Stimulated activated CD4-positive, alpha-beta T cell treated with anti-CD3 and anti-CD28 coated beads, Interleukin-4, amount 100 ng/mL, for 1 hour (primary cell): ENCODE measurements around the gene DOC2B.
A peak's percentile ranks its signal among the peaks of the same experiment; 100 is the strongest.

Experiments used
- DNase-seq: peaks from one replicate; pipeline ENCODE4 v3.0.0-alpha.2; 2020

Gene DOC2B

DNA sequence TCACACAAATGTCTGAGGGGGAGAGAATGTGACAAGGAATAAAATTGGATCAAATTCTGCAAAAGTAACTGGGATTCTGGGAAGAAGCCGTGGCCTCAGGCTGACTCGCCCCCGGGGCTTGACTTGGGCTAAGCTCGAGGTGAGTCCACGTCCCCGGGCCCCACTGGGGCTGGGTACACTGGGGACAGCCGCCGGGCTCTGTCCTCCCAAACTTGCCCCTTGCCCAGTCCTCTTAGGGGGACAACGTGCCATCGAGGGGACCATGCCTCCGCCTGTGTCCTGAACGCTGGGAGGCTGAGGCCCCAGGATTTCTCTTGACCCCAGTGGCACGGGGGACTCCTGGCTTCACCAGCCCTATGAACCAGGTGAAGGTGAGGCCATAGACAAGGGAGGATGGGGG lies 21.1 kb downstream of the DOC2B start:
- no peak for DNase-seq

DNA sequence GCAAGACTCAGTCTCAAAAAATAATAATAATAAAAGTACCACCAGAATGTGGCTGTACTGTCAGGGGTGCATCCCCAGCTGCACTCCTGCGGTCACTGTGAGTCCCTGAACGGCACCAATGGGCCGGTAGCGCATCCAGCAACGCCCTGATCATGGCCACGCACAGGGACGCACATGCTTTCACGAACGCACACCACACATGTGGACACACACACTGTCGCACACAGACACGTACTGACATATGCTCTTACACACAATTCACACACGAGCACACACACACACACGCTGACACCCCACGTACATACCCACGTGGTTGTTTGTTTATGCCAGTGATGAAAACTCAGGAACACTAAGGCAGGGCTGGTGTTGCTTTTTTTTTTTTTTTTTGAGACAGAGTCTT lies 21.8 kb downstream of the DOC2B start:
- DNase-seq, result no peak

DNA sequence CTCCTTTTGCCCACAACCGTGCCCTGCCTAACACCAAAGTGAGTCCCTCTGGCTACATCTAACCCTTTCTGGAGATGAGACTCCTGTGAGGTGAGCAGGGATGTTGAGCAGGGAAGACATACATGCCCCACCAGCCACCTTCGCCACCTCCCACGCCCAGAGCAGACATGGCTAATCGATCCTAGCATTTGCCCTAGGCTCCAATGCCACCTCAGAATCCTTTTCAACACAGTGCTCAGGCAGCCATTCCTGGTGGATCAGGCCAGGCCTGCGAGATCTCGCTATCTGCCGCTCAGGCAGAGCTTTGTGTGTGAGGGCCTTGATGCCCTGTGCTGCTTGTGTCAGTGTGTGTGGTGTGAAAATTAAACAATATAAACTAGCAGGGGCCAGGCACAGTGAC lies 23.1 kb downstream of the DOC2B start:
- no peak for DNase-seq

DNA sequence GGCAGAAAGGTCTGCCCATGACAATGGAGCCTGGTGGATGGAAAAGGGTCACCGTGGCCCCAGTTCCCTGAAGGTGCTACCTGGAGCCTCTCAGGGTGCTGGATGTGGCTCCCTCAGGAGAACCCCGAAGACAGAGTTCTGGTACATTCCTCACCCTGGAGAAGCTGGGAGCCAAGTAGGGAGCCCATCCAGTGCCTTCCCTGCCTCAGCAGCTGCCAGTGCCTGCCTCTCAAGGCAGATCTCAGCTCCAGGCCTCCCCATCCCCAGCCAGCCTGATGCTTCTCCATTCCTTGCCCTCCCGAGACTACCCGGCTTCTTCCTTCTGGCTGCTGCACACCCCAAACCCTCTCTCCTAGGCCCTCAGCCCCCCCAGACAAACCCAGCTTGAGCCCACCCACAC lies 23.5 kb downstream of the DOC2B start:
- DNase-seq, result no peak

DNA sequence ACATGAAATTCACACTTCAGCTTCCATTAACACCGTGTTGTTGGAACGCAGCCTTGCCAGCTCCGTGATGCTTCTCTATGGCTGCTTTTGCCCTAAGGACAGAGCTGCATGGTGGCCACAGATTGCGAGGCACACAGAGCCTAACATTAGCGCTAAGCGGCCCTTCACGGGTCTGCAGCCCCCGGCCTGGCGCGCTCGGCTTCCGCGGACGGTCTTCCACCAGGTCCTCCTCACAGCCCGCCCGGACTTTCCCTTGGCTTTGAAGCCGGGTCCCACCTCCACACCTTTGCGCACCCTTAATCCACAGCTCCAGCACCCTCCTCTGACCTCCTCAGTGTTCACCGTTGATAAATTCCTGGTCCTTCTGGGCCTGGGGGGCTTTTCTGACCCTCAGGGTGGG lies 24.5 kb downstream of the DOC2B start:
- DNase-seq, result no peak

DNA sequence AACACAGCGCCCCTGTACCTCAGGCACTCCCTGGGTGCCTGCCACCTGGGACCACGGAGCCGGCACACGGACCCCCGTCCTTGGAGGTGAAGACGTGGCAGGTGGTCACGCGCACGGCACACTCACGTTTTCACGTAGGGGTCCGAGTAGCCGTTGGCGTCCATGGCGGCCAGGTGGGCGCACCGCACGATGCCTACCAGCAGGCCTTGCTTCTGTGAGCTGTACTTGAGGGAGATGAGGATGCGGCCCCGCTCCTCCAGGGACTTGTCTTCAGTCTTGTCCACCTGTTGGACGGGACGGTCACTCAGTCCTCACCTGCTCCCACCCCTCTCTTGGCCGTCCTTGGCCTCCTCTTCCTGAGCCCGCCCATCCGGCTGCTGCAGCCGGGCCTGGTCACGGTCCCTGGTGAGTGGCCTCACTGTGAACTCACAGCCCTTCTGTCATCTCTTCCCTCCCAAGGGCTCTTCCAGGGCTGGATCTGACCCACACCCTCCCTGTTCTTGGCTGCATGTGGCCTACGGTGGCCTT lies 25.3 kb downstream of the DOC2B start:
- no peak for DNase-seq

DNA sequence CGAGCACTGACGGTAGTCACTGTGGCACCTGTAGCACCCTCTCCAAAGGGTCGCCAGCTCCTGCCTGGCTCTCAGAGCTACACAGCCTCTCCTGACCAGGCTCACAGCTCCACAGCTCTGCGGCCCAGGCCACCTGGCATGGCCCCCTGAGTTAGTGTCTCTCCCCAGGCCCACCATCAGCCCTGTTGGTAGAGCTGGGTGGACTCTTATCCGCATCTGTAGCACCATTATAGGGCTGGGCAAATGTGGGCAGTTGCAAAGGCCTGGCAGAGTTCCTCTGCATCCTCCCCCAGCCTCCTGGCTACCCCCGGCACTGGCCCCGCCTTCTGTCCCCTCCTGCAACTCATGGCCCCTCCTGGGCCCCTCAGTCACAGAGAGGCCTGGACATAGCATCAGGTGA lies 25.9 kb downstream of the DOC2B start:
- no peak for DNase-seq

DNA sequence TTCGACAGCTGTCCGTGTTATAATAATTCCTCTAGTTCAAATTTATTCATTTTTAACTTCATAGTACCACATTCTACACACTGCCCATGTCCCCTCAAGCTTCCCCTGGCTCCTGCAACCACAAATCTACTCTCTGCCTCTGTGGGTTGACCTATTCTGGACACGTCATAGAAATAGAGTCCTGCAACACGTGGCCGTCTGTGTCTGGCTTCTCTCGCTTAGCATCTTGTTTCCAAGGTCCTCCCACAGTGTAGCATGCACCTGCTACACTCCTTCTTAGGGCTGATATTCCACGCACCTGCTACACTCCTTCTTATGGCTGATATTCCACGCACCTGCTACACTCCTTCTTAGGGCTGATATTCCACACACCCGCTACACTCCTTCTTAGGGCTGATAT lies 27.6 kb downstream of the DOC2B start:
- DNase-seq, result no peak

DNA sequence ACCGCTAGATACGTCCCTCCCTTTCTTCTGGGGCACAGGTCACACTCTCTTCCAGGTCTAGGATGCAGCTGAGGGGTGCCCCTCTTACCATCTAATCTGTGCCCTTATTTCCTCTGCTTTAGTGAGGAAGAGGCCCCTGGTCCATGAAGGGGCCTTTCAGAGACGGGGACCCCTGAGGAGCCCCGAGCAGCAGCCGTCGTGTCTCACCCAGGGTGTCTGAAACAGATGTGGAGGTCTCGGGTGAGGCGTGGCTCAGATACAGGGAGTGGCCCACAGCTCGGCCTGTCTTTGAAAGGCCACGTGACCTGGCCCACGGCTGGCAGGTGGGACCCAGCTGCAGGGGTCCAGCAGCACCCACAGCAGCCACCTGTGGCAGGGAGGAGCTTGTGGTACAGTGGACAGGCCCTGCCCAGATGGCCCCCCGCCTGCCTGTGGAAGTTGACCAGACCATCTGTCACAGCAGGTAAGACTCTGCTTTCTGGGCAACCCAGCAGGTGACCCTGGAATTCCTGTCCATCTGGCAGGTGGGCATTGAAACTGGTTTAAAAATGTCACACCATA lies 28.5 kb downstream of the DOC2B start:
- DNase-seq, result no peak

DNA sequence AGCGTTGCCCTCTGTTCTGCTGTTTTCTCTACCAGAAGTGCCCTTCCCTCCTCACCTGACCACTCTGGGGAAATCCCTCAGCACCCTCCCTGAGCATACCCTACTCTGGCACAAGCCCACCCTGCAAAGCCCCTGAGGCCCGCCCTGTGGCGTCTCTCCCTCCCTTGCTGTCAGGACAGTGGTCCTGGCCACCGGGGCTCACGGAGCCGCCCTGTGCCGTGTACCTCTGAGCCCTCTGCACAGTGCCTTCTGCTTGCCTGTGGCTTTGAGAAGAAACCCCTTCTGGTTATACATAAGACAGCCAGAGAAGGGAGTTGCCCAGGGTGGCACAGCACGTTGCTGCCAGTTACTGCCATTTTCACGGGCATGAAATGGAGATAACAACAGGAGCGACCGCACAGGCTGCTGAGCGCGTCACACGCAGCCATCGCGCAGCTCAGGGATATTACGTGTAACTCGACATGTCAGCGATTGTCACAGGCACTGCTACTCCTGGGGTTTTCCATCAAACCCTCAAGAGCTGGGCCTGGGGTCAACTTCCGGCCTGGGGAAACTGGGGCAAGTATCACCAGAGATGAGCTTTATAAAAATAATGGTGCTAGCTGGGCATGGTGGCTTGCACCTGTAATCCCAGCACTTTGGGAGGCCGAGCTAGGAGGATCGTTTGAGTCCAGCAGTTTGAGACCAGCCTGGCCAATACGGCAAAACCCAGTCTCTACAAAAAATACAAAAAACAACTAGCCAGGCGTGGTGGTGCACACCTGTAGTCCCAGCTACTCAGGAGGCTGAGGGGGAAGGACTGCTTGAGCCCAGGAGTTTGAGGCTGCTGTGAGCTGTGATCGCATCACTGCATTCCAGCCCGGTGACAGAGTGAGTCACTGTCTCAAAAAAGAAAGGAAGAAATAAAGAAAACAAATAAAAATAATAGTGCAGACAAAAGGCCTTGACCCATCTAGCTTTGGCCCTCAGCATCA lies 29.3 kb downstream of the DOC2B start:
- no peak for DNase-seq

DNA sequence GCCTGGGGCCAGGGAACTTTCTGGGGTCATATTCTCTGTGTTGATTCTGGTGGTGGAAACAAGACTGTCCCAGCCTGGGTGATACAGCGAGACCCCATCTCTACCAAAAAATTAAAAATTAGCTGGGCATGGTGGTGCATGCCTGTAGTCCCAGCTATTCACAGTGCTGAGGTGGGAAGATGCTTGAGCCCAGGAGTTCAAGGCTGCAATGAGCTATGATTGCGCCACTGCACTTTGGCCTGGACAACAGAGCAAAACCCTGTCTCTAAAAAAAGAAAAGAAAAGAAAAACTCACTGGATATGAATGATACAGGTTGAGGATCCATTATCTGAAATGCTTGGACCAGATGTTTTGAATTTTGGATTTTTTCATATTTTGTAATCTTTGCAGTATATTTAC lies 30.4 kb downstream of the DOC2B start:
- DNase-seq, result no peak

DNA sequence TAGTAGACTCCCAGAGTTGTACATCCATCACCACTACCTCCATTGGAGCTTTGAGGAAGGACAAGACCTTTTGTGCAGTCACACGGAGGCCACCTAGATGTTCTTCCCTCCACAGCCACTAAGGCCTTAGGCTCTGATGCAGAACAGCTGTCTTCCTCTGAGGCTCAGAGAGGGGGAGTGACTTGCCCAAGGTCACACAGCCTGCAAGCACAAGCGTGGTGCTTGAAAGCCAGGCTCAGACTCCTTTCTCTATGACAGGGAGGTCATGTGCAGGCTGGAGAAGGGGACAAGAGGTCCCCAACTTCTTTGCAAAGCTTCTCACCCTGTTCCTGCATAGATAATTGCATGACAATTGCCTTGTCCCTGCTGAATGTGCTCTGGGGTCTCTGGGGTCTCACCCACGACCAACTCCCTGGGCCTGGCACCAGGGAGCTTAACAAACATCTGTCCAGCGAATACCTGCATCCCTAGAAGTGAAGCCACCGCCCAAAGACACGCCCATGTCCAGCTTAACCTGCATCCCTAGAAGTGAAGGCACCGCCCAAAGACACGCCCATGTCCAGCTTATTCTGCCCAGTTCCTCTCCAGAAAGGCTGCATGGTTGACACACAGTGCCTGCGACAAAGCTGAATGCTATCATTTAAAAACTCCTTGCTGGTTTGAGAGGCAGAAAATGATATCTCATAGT lies 31.4 kb downstream of the DOC2B start:
- DNase-seq, result no peak

DNA sequence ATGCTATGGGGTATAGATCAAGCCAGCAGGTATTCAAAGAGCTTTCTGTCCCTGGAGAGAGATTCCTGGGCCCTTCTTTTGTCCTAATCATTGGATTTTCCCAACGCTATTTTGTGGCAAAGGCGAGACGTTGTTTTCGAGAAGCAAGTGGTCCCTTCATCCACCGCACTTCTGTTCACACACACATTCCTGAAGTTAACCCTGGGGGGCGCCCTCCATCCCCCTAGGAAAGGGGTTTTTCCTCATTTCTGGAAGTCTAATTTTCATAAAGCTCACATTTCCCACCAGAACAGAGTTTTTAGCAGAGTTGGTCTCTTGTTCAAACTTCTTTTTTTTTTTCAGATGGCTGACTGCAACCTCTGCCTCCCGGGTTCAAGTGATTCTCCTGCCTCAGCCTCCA lies 32.2 kb downstream of the DOC2B start:
- no peak for DNase-seq

DNA sequence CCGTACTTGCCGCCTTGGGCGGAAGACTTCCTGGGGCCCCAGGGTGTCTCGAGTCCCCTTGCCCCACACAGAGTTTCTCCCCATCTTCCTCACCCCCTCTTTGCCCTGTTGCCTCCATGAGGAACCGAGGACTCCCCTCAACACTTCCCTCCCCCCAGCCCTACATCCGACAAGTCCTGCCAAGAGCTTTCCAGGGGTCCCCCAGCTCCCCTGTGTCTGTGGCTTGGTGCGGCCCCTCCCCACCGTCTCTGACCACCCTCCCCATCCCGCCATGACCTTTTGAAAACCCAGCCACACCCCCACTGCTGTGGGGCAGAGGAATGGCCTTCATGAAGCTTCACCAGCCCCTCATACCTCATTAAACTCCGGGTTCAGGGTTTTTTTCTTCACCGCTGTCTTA lies 32.7 kb downstream of the DOC2B start:
- no peak for DNase-seq

DNA sequence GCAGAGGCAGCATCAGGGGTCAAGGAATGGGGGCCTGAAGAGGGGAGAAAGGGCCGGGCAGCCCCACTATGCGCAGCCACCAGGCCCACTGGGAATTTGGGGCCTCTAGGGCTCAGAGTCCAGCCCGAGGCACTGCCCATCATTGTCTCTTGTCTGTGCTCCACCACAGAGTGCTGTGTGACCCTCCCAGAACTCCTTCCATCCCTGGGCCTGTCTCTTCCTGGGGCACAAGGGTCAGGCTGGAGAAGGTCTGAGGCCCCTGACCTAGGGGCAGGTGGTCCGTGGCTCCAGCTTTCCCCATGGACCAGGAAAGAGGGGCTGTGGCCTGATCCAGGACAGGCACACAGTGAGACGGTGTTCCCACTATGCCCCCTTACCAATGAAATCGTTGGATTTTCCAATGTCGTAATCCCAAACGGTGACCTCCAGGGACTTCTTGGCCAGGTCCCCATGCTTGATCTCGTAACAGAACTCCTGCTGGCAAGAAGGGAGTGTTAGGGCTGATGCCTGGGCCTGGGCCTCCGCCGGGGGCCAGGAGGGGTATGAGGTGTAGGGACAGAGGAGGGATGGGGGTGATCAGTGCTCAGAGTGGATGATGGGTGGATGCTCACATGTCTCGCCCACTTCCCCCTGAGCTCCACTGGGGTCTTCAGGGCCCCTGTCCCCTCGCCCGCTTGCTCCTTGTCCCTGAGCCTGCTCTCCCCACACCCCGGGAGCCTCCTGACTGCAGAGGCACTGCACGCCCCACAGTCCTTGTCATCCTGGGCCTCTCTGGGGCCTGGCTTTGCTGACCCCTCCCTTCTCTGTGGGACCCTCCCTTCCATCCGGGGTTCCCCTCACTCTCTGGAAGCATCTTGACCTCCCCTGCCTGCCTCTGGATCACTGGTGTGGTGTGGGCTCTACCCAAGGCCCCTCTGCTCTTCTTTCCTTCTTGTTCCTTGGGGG lies 33.4 kb downstream of the DOC2B start:
- DNase-seq, result no peak

DNA sequence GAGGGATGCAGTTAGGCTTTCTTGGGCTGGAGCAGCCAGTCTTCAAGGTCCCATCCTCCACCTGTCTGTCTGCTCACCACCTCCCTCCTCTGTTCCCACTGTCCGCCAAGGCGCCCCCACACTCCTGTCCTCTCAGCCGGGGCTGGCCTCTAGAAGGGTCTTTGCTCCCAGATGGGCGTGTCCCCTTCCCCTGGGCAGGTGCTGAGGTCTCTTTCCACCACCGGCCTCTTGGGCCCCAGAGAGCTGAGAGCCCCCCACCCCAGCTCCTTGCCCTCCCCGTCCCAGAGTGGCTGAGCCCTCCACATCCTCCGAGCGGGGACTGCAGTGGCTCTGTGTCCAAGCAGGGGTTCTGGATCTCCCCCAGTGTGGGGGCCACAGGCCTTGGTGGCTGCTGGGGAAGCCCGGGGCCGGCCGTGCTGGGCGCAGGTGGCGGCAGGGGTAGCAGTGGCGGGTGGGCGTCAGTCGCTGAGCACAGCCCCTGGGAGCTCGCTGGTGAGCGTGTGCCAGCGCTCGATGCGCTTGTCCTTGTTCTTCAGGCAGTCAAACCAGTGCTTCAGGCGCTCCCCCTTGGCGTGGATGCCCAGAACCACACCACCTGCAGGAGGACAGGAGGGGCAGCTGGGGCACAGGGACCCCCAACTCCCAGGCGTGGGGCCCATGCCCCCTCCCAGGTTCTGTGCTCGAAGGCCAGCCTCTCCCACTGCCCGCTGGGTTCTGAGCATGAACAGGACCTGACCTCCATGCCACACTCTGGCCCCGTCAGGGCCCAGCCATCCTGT lies 34.3 kb downstream of the DOC2B start:
- DNase-seq, result no peak

DNA sequence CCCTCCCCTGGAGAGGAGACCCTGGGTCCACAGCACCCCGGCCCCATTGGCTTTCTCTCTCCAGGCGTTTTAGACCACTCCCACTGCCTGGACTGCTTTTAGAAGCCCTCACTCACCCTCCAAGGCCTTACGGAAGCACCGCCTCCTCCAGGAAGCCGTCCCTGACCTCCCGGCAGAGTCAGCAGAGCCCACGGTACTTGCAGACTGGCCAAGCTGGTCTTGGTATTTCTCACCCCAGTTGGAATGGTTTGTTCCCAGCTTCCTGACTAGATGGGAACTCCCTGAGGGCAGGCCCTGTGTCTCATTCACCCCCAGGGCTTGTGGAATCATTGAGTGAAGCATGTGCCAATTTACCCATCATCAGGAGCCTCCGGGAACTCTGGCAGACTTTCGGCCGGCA lies 34.9 kb downstream of the DOC2B start:
- no peak for DNase-seq

DNA sequence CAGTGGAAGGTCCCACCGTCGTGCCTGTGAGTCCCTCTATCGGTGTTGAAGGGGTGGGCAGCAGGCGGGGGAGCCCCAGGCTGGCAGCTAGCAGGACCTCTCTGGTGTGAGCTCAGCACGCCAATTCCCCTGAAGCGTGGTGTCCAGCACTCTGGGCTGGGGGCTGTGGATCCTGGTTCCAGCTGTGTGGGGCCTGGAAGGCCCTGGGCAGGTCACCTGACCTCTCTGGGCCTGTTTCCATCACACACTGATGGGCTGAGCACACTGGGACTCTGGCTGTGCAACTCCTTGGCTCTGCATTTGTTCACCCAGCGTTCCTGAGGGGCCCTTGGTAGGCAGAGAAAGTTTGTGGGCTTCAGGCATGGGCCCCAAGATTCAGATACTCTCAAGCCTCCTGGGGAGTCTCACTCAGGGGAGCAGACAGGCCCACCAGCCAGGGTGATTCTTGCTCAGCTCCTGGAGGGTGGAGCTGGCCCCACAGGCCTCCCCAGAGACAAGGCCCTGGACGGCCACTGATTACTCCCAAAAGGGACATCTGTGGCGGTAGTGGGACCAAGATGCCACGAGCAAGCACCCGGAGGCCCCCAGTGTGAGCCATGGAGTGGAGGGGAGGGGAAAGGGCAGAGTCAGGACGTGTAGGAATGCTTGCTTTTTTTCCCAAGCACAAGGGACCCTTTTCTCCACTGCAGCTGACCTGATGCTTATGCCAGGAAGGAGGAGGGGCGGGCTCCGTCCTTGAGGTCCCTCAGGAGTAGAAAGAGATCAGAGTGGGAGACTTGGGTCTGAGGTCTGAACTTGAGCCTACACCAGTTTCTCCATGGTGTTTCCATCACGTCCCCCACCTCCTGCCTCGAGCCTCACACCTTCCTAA lies 35.5 kb downstream of the DOC2B start:
- DNase-seq, result no peak

DNA sequence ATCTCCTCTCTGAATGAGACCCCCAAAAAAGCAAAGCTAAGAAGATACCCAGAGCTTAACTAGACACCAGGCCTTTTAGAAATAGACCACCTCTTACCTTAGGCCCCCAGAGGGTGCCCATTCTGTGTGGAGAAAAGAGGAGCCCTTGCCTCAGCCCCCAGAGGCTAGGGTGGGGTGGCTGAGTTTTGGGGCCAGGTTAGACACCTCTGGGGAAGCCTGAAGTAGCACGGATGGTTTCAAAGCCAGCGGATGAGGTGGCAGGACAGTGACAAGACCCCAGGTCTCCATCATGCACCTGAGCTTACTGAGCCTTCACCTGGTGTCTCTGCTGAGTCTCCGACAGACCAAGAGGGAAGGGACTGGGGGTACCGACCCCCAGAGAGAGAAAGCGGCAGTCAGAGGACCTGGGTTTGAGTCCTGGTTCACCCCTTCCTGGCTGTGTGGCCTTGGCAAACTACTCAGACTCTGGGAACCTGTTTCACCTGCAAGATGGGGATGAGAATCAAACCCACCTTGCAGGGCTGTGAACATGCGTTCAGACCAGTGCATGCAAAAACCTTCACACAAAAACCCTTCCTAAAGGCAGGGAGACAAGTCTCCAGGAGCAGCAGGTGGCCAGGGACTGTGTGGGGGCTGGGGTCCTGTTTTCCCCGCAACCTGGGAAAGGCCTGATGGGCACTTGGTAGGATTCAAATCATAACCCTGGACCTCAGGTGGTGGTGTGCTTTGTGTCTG lies 36.3 kb downstream of the DOC2B start:
- no peak for DNase-seq

DNA sequence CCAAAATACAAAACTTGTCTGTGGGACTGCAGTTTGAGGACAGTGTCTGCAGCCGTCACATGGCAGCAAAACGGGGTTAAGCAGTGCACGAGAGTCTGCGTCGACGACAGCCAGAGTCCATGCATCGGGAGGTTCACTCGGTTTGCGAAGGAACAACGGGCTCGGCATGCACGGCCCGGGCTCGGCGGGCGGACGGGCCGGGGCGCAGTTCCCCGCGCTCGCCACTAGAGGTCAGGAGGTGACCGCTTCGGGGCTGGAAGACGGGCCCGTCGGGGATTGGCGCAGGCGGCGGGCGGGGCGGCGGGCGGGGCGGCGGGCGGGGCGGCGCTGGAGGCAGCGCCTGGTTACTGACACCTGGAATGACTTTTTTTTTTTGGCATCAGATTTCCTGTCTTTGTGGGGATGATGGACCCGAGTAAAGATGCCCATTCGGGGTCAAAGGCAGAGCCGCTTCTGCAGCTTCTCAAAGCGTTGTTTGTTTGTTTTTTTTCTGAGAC lies 37.6 kb downstream of the DOC2B start:
- peak; percentile 88 for DNase-seq
